Spleen (tissue), 11 donors: ENCODE measurements around the gene IMPA2. TPM values are rescaled to one million over a fixed set of nuclear protein-coding genes. Genes with fewer than 3 reads are reported as not detected.

ENCODE experiments used
- DNase-seq: peaks from one replicate; pipeline ENCODE4 v3.0.0-alpha.2; 2020
- H3K27ac ChIP-seq, 8 donors: fragments of 200-600 bp; sonication (generic) in 7 of 8; 1 replicate in 4 of 8; 2 replicates in 4 of 8; pipeline versions ENCODE4 v1.5.0 to v1.8.0; 2016 to 2021; ENCODE audit warnings: inconsistent platforms in 4 of 8, mild to moderate bottlenecking in 4 of 8, moderate library complexity in 1 of 8
- H3K27me3 ChIP-seq, 7 donors: fragments of 200-600 bp; sonication (generic) in 6 of 7; replicated peaks in 1 of 7; 1 replicate in 4 of 7; 2 replicates in 3 of 7; pipeline versions ENCODE4 v1.5.0 to v1.8.0; 2016 to 2021; ENCODE audit warnings: inconsistent platforms in 3 of 7, mild to moderate bottlenecking in 1 of 7
- H3K36me3 ChIP-seq, 6 donors: fragments of 200-600 bp; sonication (generic) in 5 of 6; 1 replicate in 4 of 6; 2 replicates in 2 of 6; pipeline versions ENCODE4 v1.5.0 to v1.8.0; 2016 to 2021; ENCODE audit warnings: inconsistent platforms in 2 of 6
- H3K4me1 ChIP-seq, 6 donors: fragments of 200-600 bp; sonication (generic) in 5 of 6; 1 replicate in 3 of 6; 2 replicates in 3 of 6; pipeline versions ENCODE4 v1.5.0 to v1.8.0; 2016 to 2021; ENCODE audit warnings: inconsistent platforms in 3 of 6
- H3K4me3 ChIP-seq, 8 donors: fragments of 200-600 bp; sonication (generic) in 7 of 8; 1 replicate in 4 of 8; 2 replicates in 4 of 8; pipeline versions ENCODE4 v1.5.0 to v1.8.0; 2016 to 2021; ENCODE audit warnings: inconsistent platforms in 4 of 8, mild to moderate bottlenecking in 4 of 8, moderate library complexity in 2 of 8
- H3K9me3 ChIP-seq, 8 donors: fragments of 200-600 bp; sonication (generic) in 7 of 8; 1 replicate in 4 of 8; 2 replicates in 4 of 8; pipeline versions ENCODE4 v1.5.0 to v1.8.0; 2016 to 2021; ENCODE audit warnings: inconsistent platforms in 4 of 8
- CTCF ChIP-seq, 11 experiments: fragments of 200-600 bp in 7 of 11; fragments of 450-650 bp in 4 of 11; sonication (generic) in 4 of 11; IDR thresholded peaks in 8 of 11; conservative IDR thresholded peaks in 3 of 11; 1 replicate in 7 of 11; 2 replicates in 4 of 11; pipeline versions ENCODE4 v1.4.0 to v1.8.0; 2016 to 2021; ENCODE audit warnings: antibody characterized with exemption in 11 of 11, inconsistent platforms in 4 of 11, mild to moderate bottlenecking in 1 of 11
- POLR2A ChIP-seq, 3 donors: fragments of 450-650 bp; IDR thresholded peaks; one replicate each; pipeline ENCODE4 v1.5.1; 2017; ENCODE audit warnings: antibody characterized with exemption in 3 of 3, mild to moderate bottlenecking in 1 of 3
- POLR2AphosphoS5 ChIP-seq, 3 donors: sonication (generic); formaldehyde crosslinking; IDR thresholded peaks; one replicate each; pipeline ENCODE4 v1.5.1; 2017; ENCODE audit warnings: antibody characterized with exemption in 3 of 3
- WGBS, 5 donors: extraction: QIAGEN DNeasy Blood & Tissue Kit in 3 of 5; methylation state at CpG; one replicate each; pipeline versions ENCODE4 v1.1.5 to v1.1.7; 2013 to 2018; 5-methylcytosine and 5-hydroxymethylcytosine counted together
- intact Hi-C: fragments of 100-400 bp; cut with DNase I; formaldehyde crosslinking; loops from one replicate; pipeline ENCODE4 v1.15.0; 2023; ENCODE audit warnings: low total_unique reads
- polyA plus RNA-seq, 3 donors: library from polyadenylated mRNA; stranded (reverse); fragments of 200-250 nt; gene quantifications; one replicate each; pipeline ENCODE4 v1.2.1, GENCODE V29; 2013
- total RNA-seq, 7 donors: library from RNA; depleted of rRNA in 3 of 7; stranded (reverse); fragments of >200 nt in 3 of 7; fragmentation: NEBNext Ultra II Directional in 4 of 7; extraction: Animal tissue kit (Norgen Biotek cat#: 25700) in 4 of 7; gene quantifications; one replicate each; pipeline versions ENCODE4 v1.1.0 to v1.2.1, GENCODE V29; 2016 to 2021
- donor health status: healthy with polysubstance abuse.
- donor health status: DM: no; HTN: no; CAD: no; lungs with moderate emphysema.
- donor health status: DM: no; HTN: no; CAD: no.
- donor health status: Bipolar disorder and iron deficiency.
- donor health status: healthy.
- donor health status: DM: no; HTN: no; CAD: no.
- donor health status: DM: yes; HTN: yes; CAD: no.

The IMPA2 gene
- total and polyA plus RNA-seq, 10 donors: 11.1 to 60.7 (median 32.9) TPM

- H3K27me3 ChIP-seq: no peaks in the 10 kb centered on the region
- H3K27ac ChIP-seq: peak overlapping the region; percentile 39 to 97 (median 93)
- intact Hi-C loops: loop anchor here (5.0 kb wide), 1 partner anchor 33 kb away; no protein-coding TSS in a partner anchor
- no peaks in the 10 kb centered on the region for H3K9me3 ChIP-seq
- H3K4me3 ChIP-seq: peak overlapping the region; percentile 70 to 97 (median 89)
- TF ChIP-seq POLR2AphosphoS5 (IDR thresholded peaks at IDR 0.05) (peak; percentile 87 to 94 (median 93)), CTCF (IDR thresholded peaks at IDR 0.05 in 8 of 11, conservative IDR thresholded peaks at IDR 0.05 in 3 of 11) (peak in 2 of 11 experiments; percentile 6 to 11), POLR2A (IDR thresholded peaks at IDR 0.05) (peak in 2 of 3 donors; percentile 60 to 72)
- peak; percentile 100 for DNase-seq
- H3K36me3 ChIP-seq: no peaks in the 10 kb centered on the region
- 0% methylated on average over 39 to 76 of the region's 76 CpGs for WGBS, 5 donors
- H3K4me1 ChIP-seq: peaks cover 10 to 60% (median 37%) of the 10 kb centered on the region in 6 donors
These were observed 664 bp upstream of the IMPA2 start for GRCh38 chr18:11980494-11981191.

GRCh38 chr18:11981543-11982366 is 448 bp downstream of the IMPA2 start:
- WGBS, 5 donors: 0 to 2% (median 1%) methylated on average over 21 to 71 of the region's 71 CpGs
- Histone ChIP-seq H3K4me1 (peaks cover 10 to 71% (median 45%) of the 10 kb centered on the region in 6 donors), H3K27me3 (no peaks in the 10 kb centered on the region), H3K9me3 (no peaks in the 10 kb centered on the region), H3K36me3 (no peaks in the 10 kb centered on the region), H3K27ac (peak overlapping the region; percentile 62 to 97 (median 93)), H3K4me3 (peak overlapping the region; percentile 70 to 97 (median 89))
- TF ChIP-seq POLR2AphosphoS5 (IDR thresholded peaks at IDR 0.05) (no peak), POLR2A (IDR thresholded peaks at IDR 0.05) (no peak), CTCF (IDR thresholded peaks at IDR 0.05 in 8 of 11, conservative IDR thresholded peaks at IDR 0.05 in 3 of 11) (no peak)
- peak; percentile 91 for DNase-seq
- intact Hi-C loops: loop anchor here (5.0 kb wide), 1 partner anchor 34 kb away; no protein-coding TSS in a partner anchor

- 63 to 86% (median 76%) methylated on average over 4 of the region's 4 CpGs for WGBS, 5 donors
- Histone ChIP-seq H3K4me1 (peaks cover 10 to 83% (median 45%) of the 10 kb centered on the region in 6 donors), H3K27ac (peak overlapping the region in 3 of 8 donors; percentile 93 to 97 (median 96)), H3K4me3 (peak overlapping the region in 3 of 8 donors; percentile 89 to 97 (median 89)), H3K27me3 (no peaks in the 10 kb centered on the region), H3K36me3 (no peaks in the 10 kb centered on the region), H3K9me3 (no peaks in the 10 kb centered on the region)
- TF ChIP-seq POLR2AphosphoS5 (IDR thresholded peaks at IDR 0.05): no peak
- TF ChIP-seq CTCF (IDR thresholded peaks at IDR 0.05 in 8 of 11, conservative IDR thresholded peaks at IDR 0.05 in 3 of 11): no peak
- no peak for TF ChIP-seq POLR2A (IDR thresholded peaks at IDR 0.05)
- intact Hi-C loops: loop anchor here (5.0 kb wide), 1 partner anchor 36 kb away; no protein-coding TSS in a partner anchor
- DNase-seq: no peak
These were observed 1.7 kb downstream of the IMPA2 start for GRCh38 chr18:11982981-11983380.
